ENCODE results near the gene SMYD5.

DNA sequence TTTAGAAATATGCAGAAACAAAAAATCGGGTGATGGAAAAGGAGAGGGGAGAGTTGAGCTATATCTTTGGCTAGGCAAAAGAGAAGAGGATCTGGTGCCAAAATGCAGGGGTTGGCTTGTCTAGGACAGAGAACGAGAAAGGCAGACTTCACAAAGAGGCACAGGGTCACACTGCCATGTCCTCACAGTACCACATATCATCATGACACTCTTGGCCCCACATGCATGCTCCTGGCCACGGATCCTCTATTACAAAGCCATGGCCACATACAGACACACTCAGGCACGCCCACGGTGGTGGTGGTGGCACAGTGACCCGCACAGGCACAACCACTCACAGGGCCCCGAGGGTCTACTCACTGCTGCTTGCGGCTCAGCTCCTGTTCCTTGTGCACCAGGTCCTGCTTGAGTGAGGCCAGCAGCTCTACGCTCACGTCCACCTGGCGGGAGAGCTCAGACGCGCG is 54.4 kb downstream of the SMYD5 start:
- TF ChIP-seq, protein P1, sequence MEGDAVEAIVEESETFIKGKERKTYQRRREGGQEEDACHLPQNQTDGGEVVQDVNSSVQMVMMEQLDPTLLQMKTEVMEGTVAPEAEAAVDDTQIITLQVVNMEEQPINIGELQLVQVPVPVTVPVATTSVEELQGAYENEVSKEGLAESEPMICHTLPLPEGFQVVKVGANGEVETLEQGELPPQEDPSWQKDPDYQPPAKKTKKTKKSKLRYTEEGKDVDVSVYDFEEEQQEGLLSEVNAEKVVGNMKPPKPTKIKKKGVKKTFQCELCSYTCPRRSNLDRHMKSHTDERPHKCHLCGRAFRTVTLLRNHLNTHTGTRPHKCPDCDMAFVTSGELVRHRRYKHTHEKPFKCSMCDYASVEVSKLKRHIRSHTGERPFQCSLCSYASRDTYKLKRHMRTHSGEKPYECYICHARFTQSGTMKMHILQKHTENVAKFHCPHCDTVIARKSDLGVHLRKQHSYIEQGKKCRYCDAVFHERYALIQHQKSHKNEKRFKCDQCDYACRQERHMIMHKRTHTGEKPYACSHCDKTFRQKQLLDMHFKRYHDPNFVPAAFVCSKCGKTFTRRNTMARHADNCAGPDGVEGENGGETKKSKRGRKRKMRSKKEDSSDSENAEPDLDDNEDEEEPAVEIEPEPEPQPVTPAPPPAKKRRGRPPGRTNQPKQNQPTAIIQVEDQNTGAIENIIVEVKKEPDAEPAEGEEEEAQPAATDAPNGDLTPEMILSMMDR (IDR thresholded peaks at IDR 0.05) = no peak
- TF ChIP-seq POLR2A (IDR thresholded peaks at IDR 0.05) = no peak

Measured in Peyer's patch (tissue), 4 donors.